Measurements from ENCODE around the gene SYK.

DNA sequence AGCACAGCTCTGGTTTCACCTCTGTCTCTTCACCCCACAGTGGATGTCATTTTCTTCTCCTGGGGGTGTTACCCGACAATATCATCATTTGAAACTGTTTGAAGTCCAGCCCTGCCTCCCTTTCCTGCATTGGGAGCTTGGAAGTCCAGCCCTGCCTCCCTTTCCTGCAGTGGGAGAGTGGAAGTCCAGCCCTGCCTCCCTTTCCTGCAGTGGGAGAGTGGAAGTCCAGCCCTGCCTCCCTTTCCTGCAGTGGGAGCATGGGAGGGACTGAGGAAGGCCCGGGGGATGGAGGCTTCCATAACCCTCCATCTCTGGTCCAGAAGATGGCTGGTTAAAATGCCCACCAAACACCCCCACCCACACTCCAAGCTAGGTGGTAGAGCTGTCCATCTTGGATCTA, 59.8 kb downstream of the SYK start:
- TF ChIP-seq, protein P1, sequence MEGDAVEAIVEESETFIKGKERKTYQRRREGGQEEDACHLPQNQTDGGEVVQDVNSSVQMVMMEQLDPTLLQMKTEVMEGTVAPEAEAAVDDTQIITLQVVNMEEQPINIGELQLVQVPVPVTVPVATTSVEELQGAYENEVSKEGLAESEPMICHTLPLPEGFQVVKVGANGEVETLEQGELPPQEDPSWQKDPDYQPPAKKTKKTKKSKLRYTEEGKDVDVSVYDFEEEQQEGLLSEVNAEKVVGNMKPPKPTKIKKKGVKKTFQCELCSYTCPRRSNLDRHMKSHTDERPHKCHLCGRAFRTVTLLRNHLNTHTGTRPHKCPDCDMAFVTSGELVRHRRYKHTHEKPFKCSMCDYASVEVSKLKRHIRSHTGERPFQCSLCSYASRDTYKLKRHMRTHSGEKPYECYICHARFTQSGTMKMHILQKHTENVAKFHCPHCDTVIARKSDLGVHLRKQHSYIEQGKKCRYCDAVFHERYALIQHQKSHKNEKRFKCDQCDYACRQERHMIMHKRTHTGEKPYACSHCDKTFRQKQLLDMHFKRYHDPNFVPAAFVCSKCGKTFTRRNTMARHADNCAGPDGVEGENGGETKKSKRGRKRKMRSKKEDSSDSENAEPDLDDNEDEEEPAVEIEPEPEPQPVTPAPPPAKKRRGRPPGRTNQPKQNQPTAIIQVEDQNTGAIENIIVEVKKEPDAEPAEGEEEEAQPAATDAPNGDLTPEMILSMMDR (IDR thresholded peaks at IDR 0.05) = no peak
- no peak for TF ChIP-seq ZFX (IDR thresholded peaks at IDR 0.05; ENCODE audit: borderline replicate concordance)
